Upper lobe of left lung (tissue), 4 donors: ENCODE measurements around the gene CEP44.

ENCODE experiments used
- POLR2A ChIP-seq, 4 donors: fragments of 450-650 bp; IDR thresholded peaks; one replicate each; pipeline ENCODE4 v1.5.1; 2016 to 2017; ENCODE audit warnings: antibody characterized with exemption in 4 of 4, mild to moderate bottlenecking in 2 of 4
- POLR2AphosphoS5 ChIP-seq, 2 donors: sonication (generic); formaldehyde crosslinking; IDR thresholded peaks; one replicate each; pipeline ENCODE4 v1.5.1; 2017; ENCODE audit warnings: antibody characterized with exemption in 2 of 2
- TF ChIP-seq, protein P1 (sequence below), 6 experiments: fragments of 450-650 bp in 4 of 6; fragments of 200-600 bp in 2 of 6; sonication (generic) in 2 of 6; IDR thresholded peaks; one replicate each; pipeline ENCODE4 v1.5.1; 2016 to 2019; ENCODE audit warnings: antibody characterized with exemption in 6 of 6

DNA sequence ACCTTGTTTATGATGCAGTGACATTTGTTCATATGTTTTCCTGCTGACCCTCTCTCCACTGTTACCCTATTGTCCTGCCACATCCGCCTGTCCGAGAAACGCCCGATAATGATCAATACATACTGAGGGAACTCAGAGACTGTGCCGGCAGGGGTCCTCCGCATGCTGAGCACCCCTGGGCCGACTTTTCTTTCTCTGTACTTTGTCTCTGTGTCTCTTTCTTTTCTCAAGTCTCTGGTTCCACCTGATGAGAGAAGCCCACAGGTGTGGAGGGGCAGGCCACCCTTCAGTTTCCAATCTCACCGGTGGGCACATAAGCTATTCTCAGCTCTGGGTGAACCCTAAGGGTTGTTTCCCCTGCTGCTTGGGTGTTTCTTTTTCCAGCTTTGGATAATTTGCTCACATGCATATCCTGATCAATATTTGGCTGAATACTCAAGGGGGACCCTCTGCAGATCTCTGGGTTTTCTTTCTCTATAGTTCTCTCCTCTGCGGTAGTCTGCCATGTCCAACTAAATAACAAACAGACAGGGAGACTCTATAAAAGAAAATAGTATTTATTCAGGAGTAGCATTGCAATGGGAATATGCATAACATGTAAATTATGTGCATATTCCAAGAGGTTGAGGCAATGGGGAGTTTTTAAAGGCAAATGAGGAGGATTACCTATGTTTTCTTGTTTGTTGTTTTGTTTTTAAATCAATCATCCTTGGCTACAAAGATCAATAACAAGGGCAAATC lies 97.2 kb downstream of the CEP44 start:
- TF ChIP-seq, protein P1, sequence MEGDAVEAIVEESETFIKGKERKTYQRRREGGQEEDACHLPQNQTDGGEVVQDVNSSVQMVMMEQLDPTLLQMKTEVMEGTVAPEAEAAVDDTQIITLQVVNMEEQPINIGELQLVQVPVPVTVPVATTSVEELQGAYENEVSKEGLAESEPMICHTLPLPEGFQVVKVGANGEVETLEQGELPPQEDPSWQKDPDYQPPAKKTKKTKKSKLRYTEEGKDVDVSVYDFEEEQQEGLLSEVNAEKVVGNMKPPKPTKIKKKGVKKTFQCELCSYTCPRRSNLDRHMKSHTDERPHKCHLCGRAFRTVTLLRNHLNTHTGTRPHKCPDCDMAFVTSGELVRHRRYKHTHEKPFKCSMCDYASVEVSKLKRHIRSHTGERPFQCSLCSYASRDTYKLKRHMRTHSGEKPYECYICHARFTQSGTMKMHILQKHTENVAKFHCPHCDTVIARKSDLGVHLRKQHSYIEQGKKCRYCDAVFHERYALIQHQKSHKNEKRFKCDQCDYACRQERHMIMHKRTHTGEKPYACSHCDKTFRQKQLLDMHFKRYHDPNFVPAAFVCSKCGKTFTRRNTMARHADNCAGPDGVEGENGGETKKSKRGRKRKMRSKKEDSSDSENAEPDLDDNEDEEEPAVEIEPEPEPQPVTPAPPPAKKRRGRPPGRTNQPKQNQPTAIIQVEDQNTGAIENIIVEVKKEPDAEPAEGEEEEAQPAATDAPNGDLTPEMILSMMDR (IDR thresholded peaks at IDR 0.05): no peak
- no peak for TF ChIP-seq POLR2A (IDR thresholded peaks at IDR 0.05)
- TF ChIP-seq POLR2AphosphoS5 (IDR thresholded peaks at IDR 0.05): no peak
